Measurements from ENCODE around the gene H6PD. TPM values are rescaled to one million over a fixed set of nuclear protein-coding genes. Genes with fewer than 3 reads are reported as not detected.

Gene H6PD
- total and polyA plus RNA-seq, 8 donors: 33.0 to 63.0 (median 52.4) TPM

DNA sequence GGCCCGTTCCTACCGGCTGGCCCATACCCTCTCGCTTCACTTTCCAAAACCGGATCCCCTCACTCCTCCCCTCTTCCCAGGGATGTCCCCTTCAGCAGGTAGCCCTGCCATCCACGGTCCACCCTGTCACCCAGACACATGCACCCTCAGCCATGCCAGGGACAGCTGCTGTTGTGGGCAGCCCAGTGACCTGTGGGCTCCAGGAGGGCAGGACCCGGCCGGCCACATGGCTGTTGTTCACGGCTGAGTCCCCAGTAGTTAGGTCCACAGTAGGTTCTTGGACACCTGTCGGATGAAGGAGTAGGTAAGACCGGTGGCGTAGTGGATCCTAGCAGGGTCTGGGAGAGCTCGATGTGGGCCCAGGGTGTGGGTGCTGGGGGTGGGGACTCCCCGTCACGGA lies 70.6 kb downstream of the H6PD start:
- H3K9me3 ChIP-seq: no peaks in the 10 kb centered on the region
- no peaks in the 10 kb centered on the region for H3K27me3 ChIP-seq
- intact Hi-C loops (cut with DNase I): no loop called here
- DNase-seq: no peak
- H3K4me3 ChIP-seq: no peak overlapping the region
- H3K27ac ChIP-seq: no peak overlapping the region
- ATAC-seq: no peak
- H3K36me3 ChIP-seq: peaks cover 0 to 4% of the 10 kb centered on the region in 2 donors
- H3K4me1 ChIP-seq: peaks cover 25 to 48% of the 10 kb centered on the region in 2 donors
- TF ChIP-seq CTCF (IDR thresholded peaks at IDR 0.05): no peak

GRCh38 chr1:9306006-9306405 lies 71.4 kb downstream of the H6PD start:
- intact Hi-C loops (cut with DNase I): no loop called here
- ATAC-seq (no peak), DNase-seq (no peak)
- Histone ChIP-seq H3K36me3 (peaks cover 0 to 4% of the 10 kb centered on the region in 2 donors), H3K4me1 (peaks cover 19 to 40% of the 10 kb centered on the region in 2 donors), H3K27me3 (no peaks in the 10 kb centered on the region), H3K9me3 (no peaks in the 10 kb centered on the region), H3K27ac (no peak overlapping the region), H3K4me3 (no peak overlapping the region)
- TF ChIP-seq CTCF (IDR thresholded peaks at IDR 0.05): no peak

DNA sequence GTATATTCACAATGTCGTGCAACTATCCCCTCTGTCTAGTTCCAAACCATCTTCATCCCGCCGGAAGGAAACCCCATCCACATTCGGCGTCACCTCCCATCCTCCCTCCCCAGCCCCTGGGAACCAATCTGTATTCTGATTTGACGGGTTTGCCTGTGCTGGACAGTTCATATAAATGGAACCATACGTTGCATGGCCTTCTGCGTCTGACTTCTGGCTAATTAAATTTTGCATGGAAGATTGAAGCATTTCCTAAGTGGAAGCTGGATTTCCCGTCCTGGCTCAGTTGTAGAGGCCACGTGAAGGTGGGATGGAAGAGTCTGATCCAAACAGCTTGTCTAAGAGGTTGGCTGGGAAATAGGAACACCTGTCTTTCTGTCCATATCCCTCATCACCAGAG lies 72.7 kb downstream of the H6PD start:
- no peak for ATAC-seq
- H3K9me3 ChIP-seq: no peaks in the 10 kb centered on the region
- no peak for TF ChIP-seq CTCF (IDR thresholded peaks at IDR 0.05)
- H3K4me3 ChIP-seq: no peak overlapping the region
- peaks cover 14 to 29% of the 10 kb centered on the region in 2 donors for H3K4me1 ChIP-seq
- DNase-seq: no peak
- no peaks in the 10 kb centered on the region for H3K27me3 ChIP-seq
- no peaks in the 10 kb centered on the region for H3K36me3 ChIP-seq
- no peak overlapping the region for H3K27ac ChIP-seq
- intact Hi-C loops (cut with DNase I): no loop called here

GRCh38 chr1:9308236-9308785 lies 73.7 kb downstream of the H6PD start:
- no peaks in the 10 kb centered on the region for H3K27me3 ChIP-seq
- TF ChIP-seq CTCF (IDR thresholded peaks at IDR 0.05): no peak
- no peak overlapping the region for H3K4me3 ChIP-seq
- DNase-seq (no peak), ATAC-seq (no peak)
- no peaks in the 10 kb centered on the region for H3K36me3 ChIP-seq
- intact Hi-C loops (cut with DNase I): no loop called here
- no peaks in the 10 kb centered on the region for H3K9me3 ChIP-seq
- peaks cover 6 to 19% of the 10 kb centered on the region in 2 donors for H3K4me1 ChIP-seq
- H3K27ac ChIP-seq: no peak overlapping the region

GRCh38 chr1:9309080-9309479 lies 74.5 kb downstream of the H6PD start:
- no peak for DNase-seq
- intact Hi-C loops (cut with DNase I): no loop called here
- Histone ChIP-seq H3K4me1 (peaks cover 0 to 11% of the 10 kb centered on the region in 2 donors), H3K27ac (no peak overlapping the region), H3K4me3 (no peak overlapping the region), H3K36me3 (no peaks in the 10 kb centered on the region), H3K9me3 (no peaks in the 10 kb centered on the region), H3K27me3 (no peaks in the 10 kb centered on the region)
- TF ChIP-seq CTCF (IDR thresholded peaks at IDR 0.05): no peak
- ATAC-seq: no peak

Data from left lung (tissue), 10 donors.